Activated CD4-positive, alpha-beta T cell treated with anti-CD3 and anti-CD28 coated beads for 36 hours (primary cell): ENCODE results near the gene DOCK9. TPM values are rescaled to one million over a fixed set of nuclear protein-coding genes. Genes with fewer than 3 reads are reported as not detected.
"Not testable (repeated sequence)": the region's sequence is repeated elsewhere in the genome, so short reads cannot be mapped to it uniquely, and the experiment has no call there.

Experiments used
- ATAC-seq: fragments of 200-7000 bp; cut with Tn5 transposase; one replicate; pipeline ENCODE4 v1.10.0; 2021; ENCODE audit warnings: mild to moderate bottlenecking, moderate library complexity
- CTCF ChIA-PET: fragments of 350-600 bp; sonication (Branson Sonifier 250); formaldehyde crosslinking; loops from one replicate; lab custom pipeline; 2021; ENCODE audit warnings: antibody characterized with exemption; lab: Charles Lee
- POLR2A ChIA-PET: fragments of 350-600 bp; sonication (Branson Sonifier 250); formaldehyde crosslinking; loops from one replicate; lab custom pipeline; 2021; ENCODE audit warnings: antibody characterized with exemption, inconsistent platforms; lab: Charles Lee
- DNase-seq: peaks from one replicate; pipeline ENCODE4 v3.0.0-alpha.2; 2020
- H3K27ac Mint-ChIP-seq: one replicate; pipeline ENCODE4 v1.8.0; 2021; ENCODE audit warnings: mixed read lengths
- H3K27me3 Mint-ChIP-seq: one replicate; pipeline ENCODE4 v1.8.0; 2021; ENCODE audit warnings: mixed read lengths
- H3K36me3 Mint-ChIP-seq: one replicate; pipeline ENCODE4 v1.8.0; 2021; ENCODE audit warnings: low read depth, mixed read lengths
- H3K4me1 Mint-ChIP-seq: one replicate; pipeline ENCODE4 v1.8.0; 2021; ENCODE audit warnings: mixed read lengths
- H3K4me3 Mint-ChIP-seq: one replicate; pipeline ENCODE4 v1.8.0; 2021; ENCODE audit warnings: mild to moderate bottlenecking, moderate library complexity, mixed read lengths
- H3K9me3 Mint-ChIP-seq: one replicate; pipeline ENCODE4 v1.8.0; 2021; ENCODE audit warnings: low read depth, mixed read lengths
- intact Hi-C, 2 experiments: fragments of 100-400 bp; cut with DNase I in 1 of 2; cut with micrococcal nuclease in 1 of 2; formaldehyde crosslinking; loops; one replicate each; pipeline versions ENCODE4 v1.14.2 to v1.15.1; 2022 to 2024; cut with DNase I, micrococcal nuclease
- total RNA-seq, 2 experiments: library from RNA; stranded (reverse); gene quantifications; one replicate each; pipeline ENCODE4 v1.2.3, GENCODE V29; 2021

Gene DOCK9
- total RNA-seq, 2 experiments from 2014 or later, result 36.0 to 42.6 TPM

DNA sequence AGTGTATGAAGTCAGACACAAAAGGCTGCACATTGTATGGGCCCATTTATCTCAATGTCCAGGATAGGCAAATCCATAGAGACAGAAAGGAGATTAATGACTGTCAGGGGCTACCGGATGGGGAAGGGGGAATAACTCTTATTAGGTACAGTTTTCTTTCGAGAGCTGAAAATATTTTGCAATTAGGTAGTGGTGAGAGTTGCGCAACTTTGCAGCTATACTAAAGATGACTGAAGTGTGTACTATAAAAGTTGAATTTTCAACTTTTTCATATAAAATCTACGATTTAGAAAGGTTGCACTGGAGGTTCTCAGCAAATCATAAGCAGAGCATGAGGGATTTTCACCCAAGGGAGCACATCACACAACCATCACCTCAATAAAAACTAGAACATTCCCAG, 209.3 kb downstream of the DOCK9 start:
- no peaks in the 10 kb centered on the region for H3K36me3 Mint-ChIP-seq
- no peaks in the 10 kb centered on the region for H3K4me1 Mint-ChIP-seq
- ChIA-PET POLR2A (no interaction called here), CTCF (interaction anchor here (0.9 kb wide), 1 partner anchor 74 kb away, joined by 3 read pairs; no protein-coding TSS in a partner anchor)
- no peak overlapping the region for H3K27ac Mint-ChIP-seq
- peaks cover 10% of the 10 kb centered on the region for H3K27me3 Mint-ChIP-seq
- H3K4me3 Mint-ChIP-seq, result no peak overlapping the region
- intact Hi-C loops, result no loop called here
- peaks cover 8% of the 10 kb centered on the region for H3K9me3 Mint-ChIP-seq
- DNase-seq (no peak), ATAC-seq (no peak)

DNA sequence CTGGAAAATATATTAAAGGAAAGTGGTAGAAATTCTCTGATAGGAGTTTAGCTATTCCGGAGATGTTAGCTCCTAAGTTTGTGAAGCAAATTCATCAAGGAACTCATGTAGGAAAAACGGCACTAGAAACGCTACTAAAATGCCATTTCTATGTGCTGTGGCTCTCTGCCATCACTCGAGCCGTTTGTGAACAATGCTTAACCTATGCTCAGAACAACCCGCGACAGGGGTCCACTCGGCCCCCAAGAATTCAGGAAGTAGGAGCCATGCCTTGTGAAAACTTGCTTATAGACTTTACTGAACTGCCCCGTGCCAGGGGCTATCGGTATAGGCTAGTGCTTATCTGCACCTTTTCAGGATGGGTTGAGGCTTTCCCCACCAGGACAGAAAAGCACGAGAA, 211.2 kb downstream of the DOCK9 start:
- H3K27ac Mint-ChIP-seq, result no peak overlapping the region
- ATAC-seq, result no peak
- ChIA-PET POLR2A (no interaction called here), CTCF (interaction anchor here (1.4 kb wide), 1 partner anchor 30 kb away, joined by 3 read pairs; no protein-coding TSS in a partner anchor)
- no peaks in the 10 kb centered on the region for H3K4me1 Mint-ChIP-seq
- no peaks in the 10 kb centered on the region for H3K36me3 Mint-ChIP-seq
- peaks cover 8% of the 10 kb centered on the region for H3K9me3 Mint-ChIP-seq
- DNase-seq, result no peak
- intact Hi-C loops, result no loop called here
- H3K4me3 Mint-ChIP-seq, result no peak overlapping the region
- H3K27me3 Mint-ChIP-seq, result peaks cover 12% of the 10 kb centered on the region

DNA sequence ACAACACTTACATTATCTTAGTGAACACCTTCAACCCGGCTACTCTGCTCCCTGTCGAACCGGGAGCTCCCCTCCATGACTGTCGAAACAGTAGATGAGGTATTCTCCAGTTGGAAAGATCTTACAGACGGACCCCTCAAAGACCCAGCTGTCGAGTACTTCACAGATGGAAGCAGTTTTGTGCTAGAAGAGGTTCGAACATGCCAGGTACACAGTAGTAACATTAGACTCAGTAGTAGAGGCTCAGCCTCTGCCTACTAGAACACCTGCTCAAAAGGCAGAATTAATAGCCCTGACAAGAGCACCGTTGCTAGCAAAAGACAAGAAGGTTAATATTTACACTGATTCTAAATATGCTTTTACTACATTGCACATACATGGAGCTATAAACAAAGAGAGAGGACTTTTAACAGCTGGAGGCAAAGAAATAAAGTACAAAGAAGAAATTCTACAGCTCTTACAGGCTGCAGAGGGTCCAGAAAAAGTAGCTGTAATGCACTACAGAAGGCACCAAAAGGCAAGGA, 211.8 kb downstream of the DOCK9 start:
- Mint-ChIP-seq H3K4me1 (no peaks in the 10 kb centered on the region), H3K27ac (no peak overlapping the region), H3K9me3 (peaks cover 8% of the 10 kb centered on the region), H3K4me3 (no peak overlapping the region), H3K36me3 (no peaks in the 10 kb centered on the region), H3K27me3 (peaks cover 14% of the 10 kb centered on the region)
- ATAC-seq, result no peak
- no peak for DNase-seq
- intact Hi-C loops, result no loop called here
- CTCF ChIA-PET, result no interaction called here
- POLR2A ChIA-PET, result no interaction called here

DNA sequence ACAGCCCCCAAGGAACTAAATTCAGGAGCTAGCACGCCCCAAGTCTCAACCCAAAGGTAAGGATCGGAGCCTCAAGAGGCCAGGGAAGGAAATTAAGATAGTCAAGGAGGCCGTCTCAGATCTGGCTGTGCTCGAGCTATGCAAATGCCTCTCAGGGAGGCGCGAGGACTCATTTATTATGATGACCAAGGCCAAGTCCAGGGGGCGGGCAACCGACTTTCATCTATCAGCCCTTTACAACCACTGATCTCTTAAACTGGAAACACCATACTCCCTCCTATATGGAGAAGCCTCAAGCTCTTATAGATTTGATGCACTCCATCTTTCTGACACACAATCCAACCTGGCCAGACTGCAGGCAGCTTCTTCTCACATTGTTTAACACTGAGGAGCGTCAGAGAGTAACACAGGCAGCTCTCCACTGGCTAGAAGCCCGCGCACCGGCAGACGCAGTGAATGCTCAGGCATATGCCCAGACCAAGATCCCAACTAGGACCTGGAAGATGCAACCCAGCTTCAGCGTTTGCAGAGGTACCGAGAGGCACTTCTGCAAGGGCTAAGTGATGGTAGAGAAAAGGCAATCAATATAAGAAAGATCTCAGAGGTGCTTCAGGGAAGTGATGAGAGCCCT, 215.8 kb downstream of the DOCK9 start:
- H3K27ac Mint-ChIP-seq, result no peak overlapping the region
- peaks cover 10% of the 10 kb centered on the region for H3K27me3 Mint-ChIP-seq
- DNase-seq (no peak), ATAC-seq (no peak)
- POLR2A ChIA-PET, result interaction anchor here (0.5 kb wide), 1 partner anchor 576 kb away, joined by 3 read pairs; no protein-coding TSS in a partner anchor
- H3K4me3 Mint-ChIP-seq, result no peak overlapping the region
- no peaks in the 10 kb centered on the region for H3K9me3 Mint-ChIP-seq
- intact Hi-C loops, result no loop called here
- CTCF ChIA-PET, result interaction anchor here (0.6 kb wide), 1 partner anchor 626 kb away, joined by 3 read pairs; no protein-coding TSS in a partner anchor
- H3K4me1 Mint-ChIP-seq, result no peaks in the 10 kb centered on the region
- H3K36me3 Mint-ChIP-seq, result peaks cover 2% of the 10 kb centered on the region

DNA sequence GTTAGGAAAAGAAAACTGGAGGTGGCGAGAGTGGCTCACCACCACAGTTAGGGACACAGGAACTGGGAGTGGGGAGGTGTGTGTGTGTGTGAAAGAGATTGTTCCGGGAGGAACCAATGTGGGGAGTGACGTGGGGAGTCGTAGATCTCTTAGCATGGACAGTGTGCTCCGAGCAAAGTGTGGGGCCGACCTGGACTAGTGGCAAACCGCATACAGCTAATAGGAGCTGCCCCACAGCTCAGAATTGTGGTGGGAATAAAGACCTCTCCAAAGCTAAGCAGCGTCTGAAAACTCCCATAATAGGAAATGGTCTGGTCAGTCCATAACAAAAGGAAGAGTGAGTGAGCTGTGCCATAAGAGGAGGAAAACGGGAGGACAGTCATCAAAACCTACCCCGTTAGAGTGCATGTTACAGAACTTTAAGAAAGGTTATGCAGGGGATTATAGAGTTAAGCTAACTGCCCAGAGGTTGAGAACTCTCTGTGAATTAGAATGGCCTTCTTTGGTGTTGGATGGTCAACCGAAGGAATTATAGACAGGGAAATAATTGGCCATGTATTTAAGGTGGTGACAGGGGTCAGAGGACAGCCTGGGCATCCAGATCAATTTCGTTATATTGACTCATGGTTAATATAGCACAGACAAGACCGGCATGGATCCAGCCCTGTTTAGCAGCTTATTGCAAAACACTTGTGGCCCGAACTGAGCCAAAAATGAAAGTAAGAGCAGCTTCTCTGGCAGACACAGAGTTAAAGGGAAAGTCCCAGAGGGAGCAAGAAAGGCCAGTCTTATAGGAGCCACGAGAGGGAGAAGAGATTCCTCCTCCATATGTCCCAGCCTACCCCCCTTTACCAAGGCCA, 216.5 kb downstream of the DOCK9 start:
- ChIA-PET POLR2A (interaction anchor here (0.5 kb wide), 1 partner anchor 576 kb away, joined by 3 read pairs; no protein-coding TSS in a partner anchor), CTCF (interaction anchor here (0.6 kb wide), 1 partner anchor 626 kb away, joined by 3 read pairs; no protein-coding TSS in a partner anchor)
- Mint-ChIP-seq H3K27ac (no peak overlapping the region), H3K9me3 (no peaks in the 10 kb centered on the region), H3K4me1 (no peaks in the 10 kb centered on the region), H3K36me3 (peaks cover 2% of the 10 kb centered on the region), H3K4me3 (no peak overlapping the region), H3K27me3 (peaks cover 13% of the 10 kb centered on the region)
- DNase-seq (no peak), ATAC-seq (peak; percentile 51)
- intact Hi-C loops, result no loop called here

DNA sequence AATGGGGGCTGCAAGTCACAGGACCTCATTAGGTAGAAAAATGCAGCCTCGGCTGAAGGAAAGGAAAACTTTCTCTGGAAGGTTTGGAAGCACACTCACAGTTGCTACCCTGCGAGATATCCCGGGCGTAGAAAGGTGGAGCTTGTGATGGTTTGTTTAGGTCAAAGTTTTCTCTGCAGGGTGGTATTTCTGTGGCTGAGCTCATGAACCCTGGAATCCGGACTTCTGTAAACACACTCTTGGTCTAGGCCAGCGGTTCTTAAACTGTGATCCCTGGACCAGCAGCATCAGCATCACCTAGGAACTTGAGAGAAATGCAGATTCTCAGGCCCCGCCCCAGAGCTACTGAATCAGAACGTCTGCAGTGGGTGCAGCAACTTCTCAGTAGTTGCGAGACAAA, 222.1 kb downstream of the DOCK9 start:
- CTCF ChIA-PET, result no interaction called here
- H3K4me1 Mint-ChIP-seq, result peaks cover 4% of the 10 kb centered on the region
- peaks cover 11% of the 10 kb centered on the region for H3K9me3 Mint-ChIP-seq
- POLR2A ChIA-PET, result no interaction called here
- H3K27me3 Mint-ChIP-seq, result peaks cover 43% of the 10 kb centered on the region
- no peak for DNase-seq
- ATAC-seq, result no peak
- H3K27ac Mint-ChIP-seq, result no peak overlapping the region
- H3K36me3 Mint-ChIP-seq, result peaks cover 11% of the 10 kb centered on the region
- no peak overlapping the region for H3K4me3 Mint-ChIP-seq
- intact Hi-C loops, result no loop called here

DNA sequence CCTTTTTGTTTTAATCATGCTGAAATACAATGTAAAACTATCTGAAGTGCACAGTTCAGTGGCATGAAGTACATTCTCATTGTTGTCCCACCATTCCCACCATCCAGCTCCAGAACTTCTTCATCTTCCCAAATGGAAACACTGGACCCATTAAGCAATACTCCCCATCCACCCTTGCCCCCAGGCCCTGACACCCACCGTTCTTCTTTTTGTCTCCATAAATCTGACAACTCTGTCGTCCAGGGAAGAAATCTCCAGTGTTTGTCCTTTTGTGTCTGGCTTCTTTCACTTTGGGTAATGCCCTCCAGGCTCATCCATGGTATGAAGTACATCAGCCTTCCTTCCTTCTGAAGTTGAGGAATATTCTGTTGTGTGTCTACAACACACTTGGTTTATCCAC, 222.7 kb downstream of the DOCK9 start:
- peaks cover 8% of the 10 kb centered on the region for H3K36me3 Mint-ChIP-seq
- DNase-seq (no peak), ATAC-seq (no peak)
- intact Hi-C loops, result no loop called here
- H3K27me3 Mint-ChIP-seq, result peaks cover 46% of the 10 kb centered on the region
- POLR2A ChIA-PET, result no interaction called here
- CTCF ChIA-PET, result no interaction called here
- H3K9me3 Mint-ChIP-seq, result peaks cover 11% of the 10 kb centered on the region
- no peak overlapping the region for H3K4me3 Mint-ChIP-seq
- peaks cover 4% of the 10 kb centered on the region for H3K4me1 Mint-ChIP-seq
- H3K27ac Mint-ChIP-seq, result no peak overlapping the region

DNA sequence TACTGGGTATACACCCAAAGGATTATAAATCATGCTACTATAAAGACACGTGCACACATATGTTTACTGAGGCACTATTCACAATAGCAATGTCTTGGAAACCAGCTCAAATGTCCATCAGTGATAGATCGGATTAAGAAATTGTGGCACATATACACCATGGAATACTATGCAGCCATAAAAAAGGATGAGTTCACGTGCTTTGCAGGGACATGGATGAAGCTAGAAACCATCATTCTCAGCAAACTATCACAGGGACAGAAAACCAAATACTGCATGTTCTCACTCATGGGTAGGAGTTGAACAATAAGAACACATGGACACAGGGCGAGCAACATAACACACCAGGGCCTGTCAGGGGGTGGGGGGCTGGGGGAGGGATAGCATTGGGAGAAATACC, 223.4 kb downstream of the DOCK9 start:
- H3K36me3 Mint-ChIP-seq, POLR2A ChIA-PET, H3K4me3 Mint-ChIP-seq, H3K4me1 Mint-ChIP-seq, ATAC-seq, DNase-seq, intact Hi-C loops, H3K27ac Mint-ChIP-seq, CTCF ChIA-PET: not testable (repeated sequence)
- peaks cover 47% of the 10 kb centered on the region for H3K27me3 Mint-ChIP-seq
- H3K9me3 Mint-ChIP-seq, result peaks cover 11% of the 10 kb centered on the region

DNA sequence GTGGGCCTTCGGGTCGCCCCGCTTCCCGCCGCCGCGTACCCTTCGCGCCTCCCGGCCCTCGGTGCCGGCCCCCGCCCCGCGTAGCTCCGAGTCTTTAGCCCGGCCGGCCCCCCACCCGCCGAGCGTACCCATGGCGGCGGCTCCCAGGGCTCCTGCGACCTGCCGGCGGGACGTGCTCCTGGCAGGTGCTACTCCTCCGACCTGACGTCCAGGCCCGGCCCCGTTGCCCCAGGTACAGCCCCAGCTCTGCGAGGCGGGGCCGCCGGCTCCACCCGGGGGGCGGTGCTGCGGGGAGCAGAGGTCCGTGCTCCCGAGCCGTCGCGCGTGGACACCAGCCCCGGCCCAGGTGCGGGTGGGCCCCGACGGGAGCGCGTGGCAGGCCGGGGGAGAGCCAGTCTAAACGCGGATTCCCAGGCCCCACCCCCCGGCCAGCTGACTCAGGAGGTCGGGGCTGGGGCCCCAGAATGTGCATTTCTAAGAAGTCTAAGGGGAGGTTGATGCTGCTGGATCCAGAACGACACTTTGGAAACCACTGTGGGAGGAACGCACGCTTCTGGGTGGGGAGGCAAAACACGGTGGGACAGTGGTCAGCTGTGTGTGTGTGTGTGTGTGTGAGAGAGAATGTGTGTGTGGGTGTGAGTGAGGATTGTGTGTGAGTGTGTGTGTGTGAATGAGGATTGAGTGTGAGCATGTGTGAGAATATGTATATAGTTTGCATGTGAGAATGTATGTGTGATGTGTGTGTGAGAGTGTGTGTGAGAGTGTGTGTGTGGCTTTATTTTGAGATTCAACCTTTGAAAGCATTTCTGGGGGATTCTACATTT, 225.2 kb downstream of the DOCK9 start, which contains the start of gene SLC15A1:
TSS of gene SLC15A1 (minus strand) at position 206 of the 824 bp plus-strand sequence. CDS start at position 132, 74 bp downstream.
- no peak within 1 kb of the TSS for H3K4me3 Mint-ChIP-seq
- CTCF ChIA-PET, result no interaction called here
- H3K27me3 Mint-ChIP-seq, result peaks cover 53% of the 10 kb centered on the region
- DNase-seq (no peak), ATAC-seq (no peak)
- POLR2A ChIA-PET, result no interaction called here
- H3K27ac Mint-ChIP-seq, result no peak within 1 kb of the TSS
- peaks cover 4% of the 10 kb centered on the region for H3K4me1 Mint-ChIP-seq
- H3K36me3 Mint-ChIP-seq, result peaks cover 8% of the 10 kb centered on the region
- H3K9me3 Mint-ChIP-seq, result peaks cover 11% of the 10 kb centered on the region
- intact Hi-C loops, result no loop called here

DNA sequence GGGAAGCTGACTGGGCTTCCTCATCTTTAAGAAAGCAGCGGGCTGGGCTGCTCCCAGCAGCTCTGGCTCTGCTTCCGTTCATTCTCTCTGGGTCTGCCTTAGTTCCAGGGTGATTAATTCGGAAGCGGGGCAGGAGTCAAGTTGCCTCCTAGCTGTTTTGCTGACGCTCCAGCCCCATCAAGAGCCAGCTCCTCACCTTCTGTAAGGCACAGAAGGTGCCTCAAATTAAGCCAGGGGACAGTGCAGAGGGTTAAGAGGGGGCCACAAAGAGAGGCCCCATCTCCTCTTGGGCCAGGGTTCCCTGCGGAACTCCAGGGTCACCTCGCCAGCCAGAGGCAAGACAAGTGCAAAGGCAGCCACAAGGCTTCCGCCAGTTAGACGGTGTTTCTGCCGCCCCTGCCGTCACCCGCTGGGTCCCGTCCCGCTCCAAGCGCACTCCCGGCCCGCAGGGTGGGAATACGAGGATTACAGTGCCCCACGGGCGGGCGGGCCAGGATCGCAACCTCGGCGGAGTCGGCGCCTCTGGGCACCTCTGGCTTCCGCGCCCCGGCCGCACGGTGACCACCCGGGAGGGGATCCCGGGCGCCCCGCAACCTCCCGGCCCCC, 225.9 kb downstream of the DOCK9 start:
- Mint-ChIP-seq H3K36me3 (peaks cover 8% of the 10 kb centered on the region), H3K4me3 (no peak overlapping the region), H3K27ac (no peak overlapping the region), H3K9me3 (peaks cover 11% of the 10 kb centered on the region), H3K27me3 (peaks cover 53% of the 10 kb centered on the region), H3K4me1 (peaks cover 4% of the 10 kb centered on the region)
- intact Hi-C loops, result no loop called here
- ATAC-seq (no peak), DNase-seq (peak; percentile 16)
- ChIA-PET CTCF (interaction anchor here (0.7 kb wide), 1 partner anchor 101 kb away, joined by 3 read pairs; no protein-coding TSS in a partner anchor), POLR2A (no interaction called here)
